HG03039 (cell line): ENCODE results near the gene PDE9A.
"Not testable (repeated sequence)": the region's sequence is repeated elsewhere in the genome, so short reads cannot be mapped to it uniquely, and the experiment has no call there.

Experiments
- ATAC-seq: cut with Tn5 transposase; IDR thresholded peaks from one replicate; pipeline ENCODE4 v1.9.1; 2021; ENCODE audit warnings: mild to moderate bottlenecking, moderate library complexity; ENCODE audit not compliant: unreplicated experiment

PDE9A gene

DNA sequence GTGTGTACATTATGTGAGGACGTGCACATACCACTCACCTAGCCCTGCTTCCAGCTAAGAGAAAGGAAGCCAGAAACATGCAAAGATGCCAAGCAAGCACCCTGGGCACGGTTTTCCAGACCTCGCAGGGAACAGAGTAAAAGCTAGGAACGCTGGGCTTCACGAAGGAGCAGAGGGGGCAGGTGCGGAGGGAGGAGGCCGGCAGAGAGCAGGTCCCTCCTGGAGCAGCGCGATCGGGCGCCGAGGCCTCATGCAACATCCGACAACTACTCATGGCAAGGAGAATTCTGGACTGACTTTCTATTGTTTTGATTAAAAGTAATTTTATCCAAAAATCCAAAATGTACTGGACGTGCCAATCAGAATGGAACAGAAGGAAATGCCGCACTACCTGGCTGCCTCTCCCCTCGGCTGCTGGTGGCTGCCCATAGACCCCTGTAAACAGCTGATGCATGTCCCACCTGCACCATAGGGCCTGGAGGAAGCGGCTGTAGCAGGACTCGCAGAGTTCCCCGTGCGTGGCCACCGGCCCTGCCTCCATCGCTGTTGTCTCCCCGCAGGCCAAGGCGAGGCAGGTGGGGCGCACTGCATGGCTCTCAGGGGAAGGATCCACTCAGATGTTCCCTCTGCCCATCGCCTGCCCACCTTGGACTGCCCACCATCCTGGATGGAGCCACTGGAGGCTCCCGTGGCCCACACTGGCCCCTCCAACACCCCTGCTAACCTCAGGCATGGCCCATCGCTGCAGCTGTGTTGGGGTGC, 132.4 kb downstream of the PDE9A start:
- no peak for ATAC-seq

DNA sequence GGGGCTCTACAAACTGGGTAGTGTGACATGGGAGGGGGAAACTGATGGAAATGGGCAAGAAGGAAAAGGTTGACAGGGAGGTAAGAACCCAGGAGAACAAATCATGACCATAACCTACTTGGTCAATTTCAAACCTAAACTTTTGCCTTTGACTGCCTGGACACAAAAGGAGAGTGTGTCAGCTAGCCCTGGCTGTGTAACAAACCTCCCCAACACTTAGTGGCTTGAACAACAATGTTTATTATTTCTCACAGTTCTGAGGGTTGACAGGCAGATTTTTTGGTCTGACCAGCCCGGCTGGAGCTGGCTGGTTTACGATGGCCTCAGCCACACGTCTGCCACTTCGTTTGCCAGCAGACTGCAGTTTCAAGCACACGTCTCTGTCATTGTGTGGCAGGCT, 133.5 kb downstream of the PDE9A start:
- ATAC-seq: no peak

DNA sequence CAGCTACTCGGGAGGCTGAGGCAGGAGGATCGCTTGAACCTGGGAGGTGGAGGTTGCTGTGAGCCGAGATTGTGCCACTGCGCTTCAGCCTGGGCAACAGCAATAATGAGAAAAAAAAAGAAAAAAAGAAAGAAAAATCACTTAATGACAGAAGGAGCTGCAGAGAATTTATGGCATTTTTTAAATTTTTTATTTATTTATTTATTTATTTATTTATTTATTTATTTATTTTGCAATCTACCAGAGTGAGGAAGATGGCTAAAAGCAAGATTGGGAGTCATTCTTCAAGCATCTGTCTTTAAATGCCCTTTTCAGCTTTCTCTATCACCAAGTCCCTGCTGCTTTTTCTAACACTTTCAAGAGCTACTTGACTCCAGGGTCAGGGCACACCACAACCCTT, 134.2 kb downstream of the PDE9A start:
- no peak for ATAC-seq

DNA sequence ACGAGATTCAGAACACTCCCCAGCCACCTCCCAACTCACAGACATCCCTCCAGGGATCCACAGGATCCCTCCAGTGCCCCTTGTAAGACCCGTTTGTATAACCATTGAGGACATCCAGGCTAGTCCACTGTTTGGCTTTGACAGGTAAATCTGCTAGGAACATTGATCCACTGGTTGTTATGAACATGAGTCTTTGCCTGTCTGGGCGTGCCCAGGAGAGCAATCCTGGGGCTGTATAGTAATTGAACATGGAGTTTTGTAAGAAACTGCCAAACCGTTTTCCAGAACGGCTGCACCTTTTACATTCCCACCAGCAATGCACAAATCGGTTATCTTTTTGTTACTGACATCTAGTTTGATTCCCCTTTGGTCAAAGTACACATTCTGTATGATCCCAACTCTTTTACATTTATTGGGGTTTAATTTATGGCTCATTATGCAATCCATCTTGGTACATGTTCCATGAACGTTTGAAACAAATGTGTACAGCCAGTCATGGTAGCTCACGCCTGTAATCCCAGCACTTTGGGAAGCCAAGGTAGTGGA, 137.2 kb downstream of the PDE9A start:
- ATAC-seq: no peak

DNA sequence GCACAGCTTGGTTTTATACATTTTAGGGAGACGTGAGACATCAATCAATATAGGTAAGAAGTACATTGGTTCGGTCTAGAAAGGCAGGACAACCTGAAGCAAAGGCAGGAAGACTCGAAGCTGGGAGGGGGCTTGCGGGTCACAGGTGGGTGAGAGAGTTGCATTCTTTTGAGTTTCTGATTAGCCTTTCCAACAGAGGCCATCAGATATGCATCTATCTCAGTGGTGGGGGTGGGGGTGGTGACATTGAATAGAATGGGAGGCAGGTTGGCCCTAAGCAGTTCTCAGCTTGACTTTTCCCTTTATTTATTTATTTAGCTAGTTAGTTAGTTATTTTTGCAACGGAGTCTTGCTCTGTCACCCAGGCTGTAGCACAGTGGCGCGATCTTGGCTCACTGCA, 140.4 kb downstream of the PDE9A start:
- ATAC-seq: no peak

DNA sequence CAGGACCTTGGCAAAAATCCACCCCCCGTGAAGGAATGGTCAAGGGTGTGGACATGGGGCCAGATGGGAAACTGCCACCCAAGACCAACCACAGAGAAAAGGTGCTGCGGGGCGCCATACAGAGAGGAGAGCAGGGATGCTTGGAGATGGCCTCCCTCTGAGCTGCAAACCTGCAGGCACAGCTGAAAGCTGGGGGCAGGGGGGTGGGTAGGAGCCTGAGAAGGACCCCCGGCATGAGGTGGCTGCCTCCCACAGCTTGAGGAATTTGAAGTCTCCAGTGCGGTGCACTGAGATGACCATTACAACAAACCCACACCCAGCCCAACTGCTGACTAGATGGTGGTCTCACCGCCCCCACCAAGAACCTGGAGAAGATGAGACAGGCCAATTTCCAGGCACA, 141.1 kb downstream of the PDE9A start:
- ATAC-seq: no peak

DNA sequence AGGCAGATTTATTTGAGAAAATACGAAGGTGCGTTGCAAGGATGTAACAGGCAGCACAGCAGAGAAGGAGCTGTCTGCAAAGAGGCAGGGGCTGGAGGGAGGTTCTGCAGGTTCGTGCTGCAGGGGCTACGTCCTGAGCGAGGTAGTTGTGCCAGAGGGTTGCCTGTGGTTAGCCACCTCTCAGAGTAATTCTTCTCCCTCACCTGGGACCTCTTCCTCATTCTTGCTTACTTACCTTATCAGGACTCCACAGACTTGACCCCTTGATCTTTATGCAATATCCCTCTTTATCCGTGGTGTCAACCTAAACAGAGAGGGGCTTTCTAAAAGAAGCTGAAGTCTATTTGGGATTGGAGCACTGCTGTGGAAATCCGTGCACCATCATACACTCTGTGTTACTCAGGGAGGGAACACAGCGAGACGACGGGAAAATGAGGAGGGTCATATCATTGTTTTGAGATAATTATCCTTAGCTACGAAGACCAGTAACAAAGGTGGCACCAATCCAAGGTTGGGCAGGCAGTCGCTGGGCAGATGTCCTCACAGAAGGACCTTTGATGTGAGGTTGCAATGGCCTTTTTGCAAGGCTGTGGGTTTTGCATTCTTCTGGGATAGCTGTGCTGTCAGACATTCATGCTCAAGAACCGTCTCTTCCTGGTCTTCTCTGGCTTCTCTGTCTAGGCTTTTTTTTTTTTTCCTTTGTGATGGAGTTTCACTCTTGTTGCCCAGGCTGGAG, 143.1 kb downstream of the PDE9A start:
- no peak for ATAC-seq

DNA sequence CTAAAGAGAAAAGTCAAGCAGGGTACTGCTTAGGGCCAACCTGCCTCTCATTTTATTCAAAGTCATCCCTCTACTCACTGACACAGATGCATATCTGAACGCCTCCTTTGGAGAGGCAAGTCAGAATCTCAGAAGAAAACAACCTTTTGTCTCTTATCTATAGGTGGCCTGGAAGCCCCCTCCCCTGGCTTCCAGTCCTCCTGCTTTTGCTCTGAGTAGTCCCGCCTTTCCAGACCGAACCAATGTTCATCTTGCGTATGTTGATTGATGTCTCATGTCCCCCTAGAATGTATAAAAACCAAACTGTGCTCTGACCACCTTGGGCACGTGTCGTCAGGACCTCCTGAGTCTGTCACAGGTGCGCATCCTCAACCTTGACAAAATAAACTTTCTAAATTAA, 144.1 kb downstream of the PDE9A start:
- no peak for ATAC-seq

DNA sequence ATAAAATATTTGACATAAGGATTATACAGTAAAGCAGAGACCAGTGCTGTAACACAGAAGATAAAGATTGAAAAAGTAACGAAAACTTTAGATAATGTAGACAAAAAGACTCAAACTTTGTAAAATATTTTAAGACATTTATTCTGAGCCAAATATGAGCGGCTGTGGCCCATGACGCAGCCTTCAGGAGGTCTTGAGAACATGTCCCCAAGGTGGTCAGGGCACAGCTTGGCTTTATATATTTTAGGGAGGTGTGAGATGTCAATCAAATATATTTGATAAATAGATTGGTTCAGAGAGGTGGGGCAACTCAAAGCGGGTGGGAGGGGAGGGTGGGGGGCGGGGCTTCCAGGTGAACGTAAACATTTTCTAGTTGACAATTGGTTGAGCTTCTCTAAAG, 144.7 kb downstream of the PDE9A start:
- ATAC-seq: no peak

DNA sequence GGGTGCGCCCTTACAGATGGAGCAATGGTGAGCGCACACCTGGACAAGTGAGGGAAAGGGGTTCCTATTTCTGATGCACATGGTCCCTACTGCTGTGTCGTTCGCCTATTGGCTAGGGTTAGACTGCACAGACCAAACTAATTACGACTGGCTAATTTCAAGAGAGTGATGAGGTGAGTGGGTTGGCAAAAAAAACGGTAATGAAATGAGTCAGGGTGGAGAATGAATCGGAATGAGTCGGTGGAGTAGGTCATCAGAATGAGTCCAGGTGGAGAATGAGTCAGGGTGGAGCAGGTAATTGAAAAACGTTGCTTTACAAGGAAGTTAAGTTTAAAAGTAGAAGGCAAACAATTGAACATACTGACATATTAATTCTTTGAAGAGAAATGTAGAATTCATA, 146.1 kb downstream of the PDE9A start:
- ATAC-seq: no peak

DNA sequence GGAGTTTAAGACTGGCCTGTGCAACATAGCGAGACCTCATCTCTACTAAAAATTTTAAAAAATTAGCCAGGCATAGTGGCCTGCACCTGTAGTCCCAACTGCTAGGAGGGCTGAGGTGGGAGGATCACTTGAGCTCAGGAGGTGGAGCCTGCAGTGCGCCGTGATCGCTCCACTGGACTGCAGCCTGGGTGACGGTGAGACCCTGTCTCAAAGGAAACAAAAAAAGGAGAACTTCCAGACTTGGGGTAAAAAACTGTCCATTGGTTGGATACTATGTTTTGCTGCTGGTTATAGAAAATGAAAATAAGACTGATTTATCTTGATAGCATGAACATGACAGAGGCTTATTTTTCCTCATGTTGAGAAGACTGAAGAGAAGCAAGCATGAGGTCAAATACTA, 146.5 kb downstream of the PDE9A start:
- no peak for ATAC-seq

DNA sequence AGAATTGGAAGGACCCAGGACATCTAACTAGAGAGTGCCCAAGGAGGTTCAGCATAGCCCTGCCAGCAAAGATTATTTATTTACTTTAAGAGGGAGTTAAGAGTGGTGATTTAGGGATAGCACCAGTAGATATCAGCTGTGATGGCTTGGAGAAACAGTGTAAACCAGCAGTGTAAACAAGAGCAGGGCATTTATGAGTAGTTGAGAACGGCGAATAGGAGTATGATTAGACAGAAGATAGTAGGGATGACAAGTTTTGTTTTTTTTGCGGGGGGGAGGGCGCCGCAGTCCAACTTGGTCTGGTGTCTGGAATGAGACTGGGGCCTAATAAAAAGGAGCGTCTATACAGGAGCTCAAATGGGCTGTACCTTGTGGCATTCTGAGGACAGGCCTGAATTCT, 148.2 kb downstream of the PDE9A start:
- ATAC-seq: not testable (repeated sequence)

DNA sequence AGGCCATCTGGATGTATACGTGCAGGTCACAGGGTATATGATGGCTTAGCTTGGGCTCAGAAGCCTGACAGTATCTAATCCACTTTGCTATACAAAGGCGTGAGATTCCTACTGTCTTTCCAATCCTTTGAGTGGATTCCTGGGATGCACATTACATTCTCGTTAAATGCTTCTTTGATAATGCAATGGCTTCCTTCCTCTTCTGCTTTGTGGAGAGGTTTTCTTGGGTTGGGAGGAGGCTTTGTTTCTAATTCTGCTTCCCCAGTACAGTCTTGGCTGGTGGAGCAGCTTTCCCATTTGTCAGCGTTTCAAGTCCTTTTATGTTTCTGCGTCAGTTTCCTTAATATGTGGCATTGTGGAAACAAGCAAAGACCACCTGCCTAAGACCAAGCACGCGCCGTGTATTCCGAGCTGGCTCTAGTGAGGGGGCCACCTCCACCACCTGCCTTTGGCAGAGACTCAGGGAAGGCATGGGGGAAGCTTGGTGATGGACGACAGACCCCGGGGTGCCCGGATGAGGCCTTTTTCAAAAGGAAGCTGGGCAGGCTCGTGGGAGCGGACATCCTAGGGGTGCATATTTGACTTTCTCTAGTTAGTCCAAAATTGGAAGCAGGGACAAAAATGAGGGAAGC, 153.2 kb downstream of the PDE9A start:
- ATAC-seq: no peak

DNA sequence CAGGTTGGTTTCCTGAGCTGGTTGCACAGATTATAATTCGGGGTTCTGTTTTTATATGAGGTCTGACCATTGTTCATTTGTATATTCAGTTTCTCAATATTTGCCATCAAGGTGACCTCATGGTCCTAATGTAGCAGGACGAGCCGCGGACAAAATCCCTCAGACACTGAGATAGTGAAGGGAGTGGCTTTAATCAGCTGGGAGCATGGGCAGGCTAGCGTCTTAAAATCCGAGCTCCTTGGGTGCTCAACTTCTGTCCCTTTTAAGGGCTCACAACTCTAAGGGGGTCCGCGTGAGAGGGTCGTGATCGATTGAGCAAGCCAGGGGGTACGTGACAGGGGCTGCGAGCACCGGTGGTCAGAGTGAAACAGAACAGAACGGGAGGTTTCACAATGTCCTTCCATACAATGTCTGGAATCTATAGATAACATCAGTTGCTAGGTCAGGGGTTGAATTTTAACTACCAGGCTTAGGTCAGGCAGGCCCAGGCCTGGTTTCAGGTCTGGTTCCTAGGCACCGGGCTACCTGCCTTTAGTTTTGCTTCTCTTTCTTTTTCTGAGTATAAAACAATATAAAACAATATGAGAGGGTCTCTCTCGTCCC, 154.0 kb downstream of the PDE9A start:
- ATAC-seq: not testable (repeated sequence)

DNA sequence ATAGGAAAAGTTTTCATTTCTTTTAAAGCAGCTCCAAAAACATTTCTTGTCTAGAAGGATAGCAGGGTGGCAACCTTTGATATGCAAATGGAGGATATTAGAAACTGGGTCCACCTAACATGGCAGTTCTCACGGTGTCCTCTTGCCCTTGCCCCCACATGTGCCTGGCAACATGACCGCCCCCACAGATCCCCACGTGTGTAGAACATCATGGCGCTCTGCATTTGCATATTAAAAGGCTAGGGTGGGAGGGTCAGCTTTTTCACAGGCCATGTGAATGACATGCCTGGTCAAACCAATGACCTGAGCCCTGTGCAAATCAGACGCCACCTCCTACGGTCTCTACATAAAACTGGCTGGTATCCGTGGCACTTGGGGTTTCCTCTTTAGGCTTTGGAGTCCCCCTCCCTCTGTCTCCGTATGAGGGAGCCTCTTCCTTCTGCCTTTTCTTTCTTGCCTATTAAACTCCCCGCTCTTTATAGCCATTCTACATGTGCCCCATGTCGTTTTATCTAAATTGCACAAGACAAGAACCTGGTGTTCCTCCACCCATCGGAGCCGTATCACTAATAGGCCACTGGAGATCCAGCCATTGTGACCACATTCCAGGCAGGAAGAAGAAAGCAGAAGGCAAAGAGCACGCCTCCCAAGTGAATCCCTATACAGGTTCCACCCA, 154.7 kb downstream of the PDE9A start:
- no peak for ATAC-seq

DNA sequence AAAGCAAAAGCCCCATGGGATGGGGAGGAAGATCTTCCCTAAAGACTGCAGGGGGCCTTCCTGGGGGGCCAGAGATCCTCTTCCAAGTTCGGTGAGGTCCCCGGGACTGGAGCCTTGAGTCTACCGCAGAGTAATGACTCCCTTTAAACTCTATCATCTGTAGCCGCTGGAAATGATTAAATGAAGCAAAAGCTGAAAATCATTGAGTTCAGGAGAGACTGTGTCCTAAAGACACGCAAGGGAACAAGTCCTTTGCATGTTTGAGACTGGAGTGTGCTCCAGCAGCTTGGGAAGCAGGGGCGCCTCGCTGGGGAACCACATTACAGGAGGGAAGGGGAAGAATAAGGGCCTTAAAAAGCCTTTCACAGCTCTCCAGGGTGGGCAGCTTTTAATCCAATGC, 155.8 kb downstream of the PDE9A start:
- no peak for ATAC-seq

DNA sequence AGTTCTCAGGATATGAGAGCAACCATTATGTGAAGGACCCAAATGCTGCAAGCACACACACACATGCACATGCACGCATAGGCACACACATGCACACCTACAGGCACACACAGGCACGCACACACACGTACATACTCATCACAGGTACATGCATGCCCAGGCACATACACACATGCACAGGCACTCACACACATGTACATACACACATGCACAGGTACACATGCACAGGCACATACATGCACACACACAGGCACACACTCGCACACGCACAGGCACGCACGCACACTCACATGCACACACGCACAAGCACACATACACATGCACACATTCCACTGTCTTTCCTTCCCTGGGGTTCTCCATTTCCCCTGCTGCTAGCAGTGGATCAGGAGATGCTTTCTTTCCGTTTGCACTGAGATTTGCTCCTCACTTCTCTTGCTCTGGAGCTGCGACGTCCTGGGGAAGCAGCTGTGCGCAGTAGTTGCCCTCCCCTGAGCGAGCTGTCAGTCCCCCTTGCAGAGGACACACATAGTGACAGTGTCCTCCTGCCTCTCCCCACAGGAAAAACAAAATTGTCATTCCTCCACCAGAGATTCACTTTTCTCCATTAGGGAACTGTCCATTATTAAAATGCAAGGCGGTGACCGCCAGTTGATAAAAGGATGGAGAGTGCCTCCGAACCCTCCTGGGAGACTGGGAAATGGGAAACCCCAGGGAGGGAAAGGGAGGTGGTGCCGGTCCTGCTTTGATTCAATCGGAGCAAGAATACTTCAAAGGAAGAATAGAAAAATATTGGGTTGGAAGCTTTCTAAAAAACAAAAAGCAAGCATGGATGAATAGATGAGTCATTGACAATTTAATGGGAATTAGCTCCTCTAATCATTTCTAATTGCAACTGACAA, 156.4 kb downstream of the PDE9A start:
- no peak for ATAC-seq

DNA sequence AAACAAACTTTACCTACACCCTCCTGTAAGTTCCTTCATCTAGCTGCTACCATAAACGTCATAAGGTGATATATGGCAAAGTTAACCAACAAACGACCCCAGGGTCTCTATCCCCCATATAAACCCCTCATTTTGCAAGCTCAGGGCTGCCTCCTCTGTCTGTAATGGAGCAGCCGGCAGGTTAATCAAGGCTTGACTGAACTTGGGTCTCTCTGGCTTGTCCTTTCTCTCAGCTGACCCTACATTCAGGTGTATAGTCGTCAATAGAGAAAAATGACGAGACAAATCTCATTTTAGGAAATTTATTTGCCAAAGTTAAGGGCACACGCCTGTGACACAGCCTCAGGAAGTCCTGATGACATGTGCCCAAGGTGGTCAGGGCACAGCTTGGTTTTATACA, 158.5 kb downstream of the PDE9A start:
- no peak for ATAC-seq

DNA sequence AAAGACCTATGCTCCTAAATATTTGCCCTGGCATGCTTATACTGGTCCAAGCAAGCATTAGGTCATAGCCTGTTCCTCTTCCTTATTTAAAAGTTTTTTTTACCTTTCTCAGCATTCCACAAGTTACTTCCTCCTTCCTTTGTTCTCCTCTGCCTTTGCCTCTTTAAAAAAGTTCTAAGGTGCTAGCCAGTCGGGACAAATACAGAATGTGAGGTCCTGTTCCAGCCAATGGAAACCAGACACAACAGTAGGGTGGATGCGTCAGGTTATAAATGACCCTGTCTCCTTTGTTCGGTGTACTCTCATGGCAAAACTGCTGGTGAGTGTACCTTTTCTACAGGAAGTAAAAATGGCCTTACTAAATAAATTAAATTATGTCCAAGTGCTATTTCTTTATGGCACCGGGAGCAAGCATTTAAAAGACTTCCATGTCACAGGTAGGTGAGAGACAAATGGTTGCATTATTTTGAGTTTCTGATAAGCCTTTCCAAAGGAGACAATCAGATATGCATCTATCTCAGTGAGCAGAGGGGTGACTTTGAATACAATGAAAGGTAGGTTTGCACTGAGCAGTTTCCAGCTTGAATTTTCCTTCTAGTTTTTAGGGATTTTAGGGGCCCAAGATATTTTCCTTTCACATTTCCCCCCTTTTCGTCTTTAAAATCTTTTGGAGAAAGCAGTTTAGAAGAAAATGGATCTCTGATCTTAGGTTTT, 159.3 kb downstream of the PDE9A start:
- ATAC-seq: not testable (repeated sequence)
